ENCODE measurements around the gene TAS2R41.
"Not testable (repeated sequence)": the region's sequence is repeated elsewhere in the genome, so short reads cannot be mapped to it uniquely, and the experiment has no call there.

The TAS2R41 gene

GRCh38 chr7:143459359-143459758 lies 18.3 kb upstream of the TAS2R41 start:
- no peak for TF ChIP-seq CTCF (IDR thresholded peaks at IDR 0.05; ENCODE audit: borderline replicate concordance, control extremely low read depth, extremely low read depth, insufficient read depth, missing control alignments)
- in situ Hi-C loops (cut with MboI; ENCODE audit: low sequenced_read_pairs, unreplicated experiment) = no loop called here
- DNase-seq (ENCODE audit: low spot score) = no peak

- DNase-seq (ENCODE audit: low spot score) = no peak
- TF ChIP-seq CTCF (IDR thresholded peaks at IDR 0.05; ENCODE audit: borderline replicate concordance, control extremely low read depth, extremely low read depth, insufficient read depth, missing control alignments) = no peak
These were observed 17.2 kb upstream of the TAS2R41 start for GRCh38 chr7:143460271-143460979.

GRCh38 chr7:143462045-143462444 lies 15.6 kb upstream of the TAS2R41 start:
- in situ Hi-C loops (cut with MboI; ENCODE audit: low sequenced_read_pairs, unreplicated experiment) = no loop called here
- DNase-seq (ENCODE audit: low spot score) = no peak
- no peak for TF ChIP-seq CTCF (IDR thresholded peaks at IDR 0.05; ENCODE audit: borderline replicate concordance, control extremely low read depth, extremely low read depth, insufficient read depth, missing control alignments)

More at GRCh38 chr7:143460271-143460979, 17.2 kb upstream of the TAS2R41 start:
- in situ Hi-C loops (cut with MboI; ENCODE audit: low sequenced_read_pairs, unreplicated experiment) = no loop called here

GRCh38 chr7:143463556-143463955 lies 14.1 kb upstream of the TAS2R41 start:
- no peak for TF ChIP-seq CTCF (IDR thresholded peaks at IDR 0.05; ENCODE audit: borderline replicate concordance, control extremely low read depth, extremely low read depth, insufficient read depth, missing control alignments)

GRCh38 chr7:143463957-143464356 lies 13.7 kb upstream of the TAS2R41 start:
- in situ Hi-C loops (cut with MboI; ENCODE audit: low sequenced_read_pairs, unreplicated experiment) = no loop called here
- no peak for DNase-seq (ENCODE audit: low spot score)
- TF ChIP-seq CTCF (IDR thresholded peaks at IDR 0.05; ENCODE audit: borderline replicate concordance, control extremely low read depth, extremely low read depth, insufficient read depth, missing control alignments) = no peak

More at GRCh38 chr7:143463556-143463955, 14.1 kb upstream of the TAS2R41 start:
- no peak for DNase-seq (ENCODE audit: low spot score)
- in situ Hi-C loops (cut with MboI; ENCODE audit: low sequenced_read_pairs, unreplicated experiment) = no loop called here

GRCh38 chr7:143467724-143468123 lies 9.9 kb upstream of the TAS2R41 start:
- DNase-seq (ENCODE audit: low spot score) = no peak
- TF ChIP-seq CTCF (IDR thresholded peaks at IDR 0.05; ENCODE audit: borderline replicate concordance, control extremely low read depth, extremely low read depth, insufficient read depth, missing control alignments) = no peak
- in situ Hi-C loops (cut with MboI; ENCODE audit: low sequenced_read_pairs, unreplicated experiment) = no loop called here

- in situ Hi-C loops (cut with MboI; ENCODE audit: low sequenced_read_pairs, unreplicated experiment); DNase-seq (ENCODE audit: low spot score): not testable (repeated sequence)
These were observed 5.5 kb upstream of the TAS2R41 start for GRCh38 chr7:143472071-143472689.

All from GM13976 (cell line).